GM12864 (cell line): ENCODE measurements around the gene ARHGEF33.

Experiments
- DNase-seq: peaks from one replicate; pipeline ENCODE4 v3.0.0-alpha.2; 2011; ENCODE audit warnings: low read depth
- H3K4me3 ChIP-seq: 2 replicates; pipeline ENCODE4 v1.5.1; 2011; ENCODE audit warnings: mild to moderate bottlenecking, low read depth, low read length, control low read depth
- TF ChIP-seq, protein P1 (sequence below): IDR thresholded peaks from 2 replicates; pipeline ENCODE4 v1.5.1; 2011; ENCODE audit warnings: low read depth, mild to moderate bottlenecking, moderate library complexity, low read length, control low read depth, inconsistent platforms; ENCODE audit errors: missing control alignments

Gene ARHGEF33

GRCh38 chr2:39000552-39000951 is 110.9 kb downstream of the ARHGEF33 start:
- H3K4me3 ChIP-seq: no peak overlapping the region
- DNase-seq: no peak
- TF ChIP-seq, protein P1, sequence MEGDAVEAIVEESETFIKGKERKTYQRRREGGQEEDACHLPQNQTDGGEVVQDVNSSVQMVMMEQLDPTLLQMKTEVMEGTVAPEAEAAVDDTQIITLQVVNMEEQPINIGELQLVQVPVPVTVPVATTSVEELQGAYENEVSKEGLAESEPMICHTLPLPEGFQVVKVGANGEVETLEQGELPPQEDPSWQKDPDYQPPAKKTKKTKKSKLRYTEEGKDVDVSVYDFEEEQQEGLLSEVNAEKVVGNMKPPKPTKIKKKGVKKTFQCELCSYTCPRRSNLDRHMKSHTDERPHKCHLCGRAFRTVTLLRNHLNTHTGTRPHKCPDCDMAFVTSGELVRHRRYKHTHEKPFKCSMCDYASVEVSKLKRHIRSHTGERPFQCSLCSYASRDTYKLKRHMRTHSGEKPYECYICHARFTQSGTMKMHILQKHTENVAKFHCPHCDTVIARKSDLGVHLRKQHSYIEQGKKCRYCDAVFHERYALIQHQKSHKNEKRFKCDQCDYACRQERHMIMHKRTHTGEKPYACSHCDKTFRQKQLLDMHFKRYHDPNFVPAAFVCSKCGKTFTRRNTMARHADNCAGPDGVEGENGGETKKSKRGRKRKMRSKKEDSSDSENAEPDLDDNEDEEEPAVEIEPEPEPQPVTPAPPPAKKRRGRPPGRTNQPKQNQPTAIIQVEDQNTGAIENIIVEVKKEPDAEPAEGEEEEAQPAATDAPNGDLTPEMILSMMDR: no peak

DNA sequence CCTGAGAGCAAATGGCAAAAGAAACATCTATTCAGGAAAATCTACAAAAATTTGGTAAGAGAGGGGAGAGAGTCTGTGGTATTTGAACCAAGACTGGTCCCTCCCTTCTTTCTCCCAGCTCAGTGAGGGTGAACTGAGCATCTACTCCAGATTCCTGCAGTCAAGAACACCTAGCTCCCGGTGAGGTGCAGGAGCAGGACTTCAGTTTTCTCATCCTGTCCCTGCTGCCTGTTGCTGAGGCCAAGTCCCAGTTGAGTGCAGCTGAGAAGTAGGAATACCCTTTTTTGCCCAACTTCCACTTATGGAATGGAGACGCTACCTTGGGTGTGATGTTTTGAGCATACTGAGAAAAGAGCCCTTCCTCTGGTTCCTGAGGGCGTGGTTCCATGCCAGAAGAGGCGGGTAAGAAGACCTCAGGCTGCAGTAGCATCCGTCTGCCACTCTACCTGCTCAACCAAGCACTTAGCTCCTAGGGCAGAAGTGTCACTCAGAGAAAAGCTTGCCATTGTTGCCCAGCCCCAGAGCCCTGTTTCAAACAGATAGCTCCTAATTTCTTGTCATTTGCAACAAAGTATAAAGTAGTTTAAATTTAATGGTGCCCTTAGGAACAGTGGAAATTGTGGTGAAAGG is 118.3 kb downstream of the ARHGEF33 start:
- DNase-seq: no peak
- H3K4me3 ChIP-seq: no peak overlapping the region
- TF ChIP-seq, protein P1: no peak

DNA sequence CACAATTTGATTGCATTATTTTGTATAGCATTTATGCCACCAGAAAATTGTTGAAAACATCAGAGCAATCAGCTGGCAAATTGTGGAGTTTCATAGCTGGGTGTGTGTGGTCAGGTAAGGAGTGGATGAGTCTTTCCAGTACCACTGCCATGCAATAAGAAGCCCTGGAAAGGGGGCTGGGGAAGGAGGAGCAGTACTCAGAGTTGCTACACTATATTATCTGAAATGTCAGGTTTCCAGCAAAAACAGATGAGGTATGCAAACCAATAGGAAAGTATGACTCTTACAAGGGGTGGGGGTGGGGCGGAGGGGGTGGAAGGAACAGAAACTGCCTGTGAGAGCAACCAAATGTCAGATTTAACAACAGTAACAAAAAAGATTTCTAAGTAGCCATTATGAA is 119.0 kb downstream of the ARHGEF33 start:
- no peak for DNase-seq
- no peak overlapping the region for H3K4me3 ChIP-seq
- TF ChIP-seq, protein P1: no peak

GRCh38 chr2:39013871-39014270 is 124.2 kb downstream of the ARHGEF33 start:
- TF ChIP-seq, protein P1: no peak
- no peak for DNase-seq
- no peak overlapping the region for H3K4me3 ChIP-seq

DNA sequence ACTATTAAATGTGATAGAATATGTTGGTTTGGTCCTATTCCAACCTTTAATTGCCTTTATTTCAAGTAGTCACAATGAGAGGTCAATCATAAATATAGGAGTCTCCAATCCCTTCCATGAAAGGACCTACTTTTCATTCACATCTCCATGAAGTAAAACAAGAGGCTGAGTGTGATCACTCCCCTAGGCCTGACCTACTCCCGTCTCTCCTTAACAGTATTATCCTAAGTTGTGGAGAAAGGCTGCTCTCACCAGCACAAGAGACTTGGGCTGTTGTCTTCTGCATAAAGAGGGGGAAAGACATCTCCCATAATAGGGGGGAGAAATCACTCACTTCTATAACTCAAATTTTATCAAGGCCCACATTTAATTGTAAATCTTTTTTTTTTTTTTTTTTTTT is 125.7 kb downstream of the ARHGEF33 start:
- TF ChIP-seq, protein P1: no peak
- DNase-seq: no peak
- no peak overlapping the region for H3K4me3 ChIP-seq

DNA sequence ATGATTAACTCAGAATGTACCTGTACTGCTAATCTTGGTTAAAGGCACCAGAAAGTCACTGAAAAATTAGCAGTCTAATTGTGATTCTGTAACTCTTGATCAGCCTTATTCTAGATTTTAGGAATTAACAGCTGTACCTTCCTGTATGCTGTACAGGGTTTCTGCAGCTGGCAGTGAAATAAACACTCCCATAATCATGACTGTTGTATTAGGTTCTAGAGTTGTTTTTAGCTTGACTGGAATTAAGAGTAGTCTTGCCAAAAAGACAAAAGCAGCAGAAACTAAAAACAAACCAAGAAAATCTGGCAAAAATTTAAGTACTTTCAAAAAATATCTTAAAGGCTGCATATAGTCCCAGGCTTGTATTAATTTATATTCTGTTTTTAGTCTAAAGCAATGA is 127.7 kb downstream of the ARHGEF33 start:
- TF ChIP-seq, protein P1: no peak
- no peak overlapping the region for H3K4me3 ChIP-seq
- DNase-seq: no peak

- no peak overlapping the region for H3K4me3 ChIP-seq
- TF ChIP-seq, protein P1: no peak
- no peak for DNase-seq
Measured at GRCh38 chr2:39018638-39019037, 129.0 kb downstream of the ARHGEF33 start.
